Testis (tissue), 2 donors: ENCODE data around the gene SPG7.

Experiments
- CTCF ChIP-seq, 3 experiments: fragments of 450-650 bp in 2 of 3; fragments of 200-600 bp in 1 of 3; sonication (generic) in 1 of 3; IDR thresholded peaks; one replicate each; pipeline ENCODE4 v1.5.1; 2016 to 2019; ENCODE audit warnings: antibody characterized with exemption in 3 of 3, mild to moderate bottlenecking in 2 of 3, moderate library complexity in 1 of 3
- POLR2A ChIP-seq: fragments of 450-650 bp; IDR thresholded peaks from one replicate; pipeline ENCODE4 v1.6.1; 2017; ENCODE audit warnings: antibody characterized with exemption, mild to moderate bottlenecking, moderate library complexity

DNA sequence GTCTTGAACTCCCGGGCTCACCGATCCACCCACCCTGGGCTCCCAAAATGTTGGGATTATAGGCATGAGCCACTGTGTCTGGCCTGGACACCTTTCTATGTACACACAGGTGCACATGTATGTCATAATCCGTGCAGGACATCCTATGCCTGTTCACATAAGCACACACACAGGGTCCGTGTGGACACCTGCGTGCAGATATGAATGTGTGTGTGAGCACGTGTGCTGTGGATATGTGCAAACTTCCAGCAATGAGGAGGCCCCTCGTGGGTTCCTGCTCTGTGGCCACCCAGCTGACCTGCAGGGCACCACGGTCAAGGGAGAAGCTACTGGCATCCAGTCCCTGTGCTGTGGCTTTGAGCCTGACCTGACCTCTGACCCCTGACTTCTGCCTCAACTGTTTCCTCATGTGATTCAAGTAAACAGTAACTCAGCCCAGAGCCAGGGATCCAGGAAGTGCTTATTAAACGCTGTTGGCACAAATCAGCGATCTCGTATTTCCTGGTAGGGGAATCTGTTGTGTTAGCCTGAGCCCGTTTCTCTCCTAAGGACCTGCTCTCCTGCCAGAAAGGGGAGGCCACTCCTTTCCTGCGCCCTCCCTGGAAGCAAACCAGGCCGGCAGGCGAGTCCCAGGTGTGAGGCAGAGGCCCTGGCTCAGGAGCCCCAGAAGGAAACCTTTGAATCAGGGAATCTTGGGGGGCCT, 73.8 kb downstream of the SPG7 start:
- TF ChIP-seq CTCF (IDR thresholded peaks at IDR 0.05) = no peak
- TF ChIP-seq POLR2A = no peak
